NT2/D1 (cell line): ENCODE measurements around the gene TERT.

ENCODE experiments used
- SUZ12 ChIP-seq: IDR thresholded peaks from 2 replicates; pipeline ENCODE4 v1.6.1; 2011; ENCODE audit not compliant: insufficient read length, insufficient read depth; ENCODE audit errors: extremely low read depth
- YY1 ChIP-seq: IDR thresholded peaks from 2 replicates; pipeline ENCODE4 v1.6.1; 2011; ENCODE audit not compliant: insufficient read length, insufficient read depth
- ZNF274 ChIP-seq: IDR thresholded peaks from 2 replicates; pipeline ENCODE4 v1.6.1; 2011; ENCODE audit warnings: mild to moderate bottlenecking, low read depth, low read length

DNA sequence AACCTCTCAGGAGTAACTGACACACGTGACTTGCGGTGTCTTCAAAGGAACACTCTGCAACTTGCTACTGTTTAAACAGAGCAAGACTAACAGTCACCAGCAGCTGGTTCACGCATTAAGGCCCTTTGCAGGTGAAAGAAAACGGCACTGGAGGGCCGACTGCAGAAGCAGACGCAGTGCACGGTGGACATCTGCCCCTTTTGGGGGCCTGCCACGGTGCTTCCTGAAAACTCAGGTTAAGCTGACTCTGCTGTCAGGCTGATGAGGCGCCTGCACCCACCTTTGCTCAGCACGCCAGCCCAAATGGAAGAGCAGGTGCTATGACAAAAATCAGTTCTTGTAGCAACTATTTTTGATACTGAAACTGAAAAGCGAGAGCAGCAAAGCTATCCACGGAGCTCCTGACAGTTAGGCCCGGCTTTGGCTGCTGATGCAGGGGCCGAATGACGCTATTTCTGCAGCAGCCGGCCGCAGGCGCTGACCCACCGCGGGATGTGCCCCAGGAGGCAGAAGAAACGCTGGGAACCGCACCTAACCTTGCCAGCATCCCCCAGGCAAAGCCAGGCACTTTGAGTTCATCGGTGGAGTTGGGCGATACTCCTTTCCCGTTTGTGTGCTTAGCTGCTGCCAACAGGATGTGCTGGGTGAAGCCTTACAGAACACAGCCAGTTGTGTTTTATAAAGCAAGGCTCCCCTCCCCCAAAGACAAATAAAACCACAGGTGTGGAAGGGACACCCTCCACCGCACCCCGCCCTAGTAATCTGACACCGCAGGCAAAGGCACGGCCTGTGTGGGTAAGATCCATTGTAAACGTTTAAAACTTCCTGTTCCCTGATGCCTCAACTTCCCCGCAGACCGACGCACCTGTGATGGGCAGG is 21.1 kb upstream of the TERT start:
- TF ChIP-seq YY1 (no peak), ZNF274 (no peak), SUZ12 (no peak)
